Adrenal gland (tissue), 5 donors: ENCODE measurements around the gene LRP10.

Experiments used
- CTCF ChIP-seq, 6 experiments: fragments of 450-650 bp in 4 of 6; fragments of 200-600 bp in 2 of 6; sonication (generic) in 1 of 6; IDR thresholded peaks; 1 replicate in 5 of 6; 2 replicates in 1 of 6; pipeline versions ENCODE4 v1.5.1 to v1.8.0; 2016 to 2021; ENCODE audit warnings: antibody characterized with exemption in 6 of 6, mild to moderate bottlenecking in 2 of 6, moderate library complexity in 1 of 6
- POLR2A ChIP-seq, 2 donors: fragments of 450-650 bp; IDR thresholded peaks; one replicate each; pipeline ENCODE4 v1.6.1; 2017; ENCODE audit warnings: antibody characterized with exemption in 2 of 2, mild to moderate bottlenecking in 2 of 2, moderate library complexity in 1 of 2
- donor health status: DM: no; HTN: no; CAD: no.

- no peak for TF ChIP-seq POLR2A (IDR thresholded peaks at IDR 0.05)
- TF ChIP-seq CTCF (IDR thresholded peaks at IDR 0.05), result no peak
These were observed 18.9 kb downstream of the LRP10 start for GRCh38 chr14:22890416-22890815.
